DLD1 (cell line): Measurements from ENCODE around the gene RSPH1.

Source experiments
- in situ Hi-C: cut with HindIII; loops from 2 replicates; pipeline ENCODE4 v1.10.0; 2017; ENCODE audit warnings: low sequenced_read_pairs

RSPH1 gene

DNA sequence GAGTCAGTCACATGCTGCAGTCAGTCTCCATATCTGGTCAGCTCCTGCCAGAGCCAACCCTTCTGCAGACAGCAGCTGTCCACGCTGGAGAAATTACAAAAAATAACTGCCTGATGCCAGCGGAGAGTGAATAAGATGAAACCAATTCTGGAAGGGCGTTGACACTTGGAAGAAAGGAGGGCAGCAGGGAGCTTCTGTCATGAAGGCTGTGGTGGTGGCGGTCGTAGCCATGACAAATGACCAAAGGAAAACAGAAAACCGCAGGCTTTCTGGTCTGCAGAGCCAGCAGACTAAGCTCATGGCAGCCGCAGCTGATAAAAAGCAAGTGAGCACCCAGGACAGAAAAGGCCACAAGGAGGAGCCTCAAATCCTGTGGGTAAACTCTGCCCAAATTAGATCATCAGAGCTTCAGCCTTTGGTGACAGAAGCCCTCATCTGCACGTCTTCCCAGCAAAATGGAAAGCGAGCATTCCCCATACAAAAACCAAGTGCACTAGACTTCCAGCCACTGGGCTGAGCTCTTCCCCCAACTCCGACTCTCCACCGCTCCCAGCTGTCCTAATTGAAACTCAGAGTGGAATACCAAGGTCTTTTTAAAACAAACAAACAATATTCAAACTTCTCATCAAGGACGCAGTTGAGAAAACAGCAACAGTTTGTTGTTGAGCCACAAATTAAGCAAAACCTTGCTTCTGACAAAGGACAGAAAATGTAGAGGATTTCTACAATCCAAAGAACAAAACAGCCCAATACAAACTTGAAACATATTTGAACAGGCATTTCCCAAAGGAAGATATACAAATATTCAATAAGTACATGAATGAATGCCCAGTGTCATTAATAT is 28.7 kb downstream of the RSPH1 start:
- in situ Hi-C loops = no loop called here

DNA sequence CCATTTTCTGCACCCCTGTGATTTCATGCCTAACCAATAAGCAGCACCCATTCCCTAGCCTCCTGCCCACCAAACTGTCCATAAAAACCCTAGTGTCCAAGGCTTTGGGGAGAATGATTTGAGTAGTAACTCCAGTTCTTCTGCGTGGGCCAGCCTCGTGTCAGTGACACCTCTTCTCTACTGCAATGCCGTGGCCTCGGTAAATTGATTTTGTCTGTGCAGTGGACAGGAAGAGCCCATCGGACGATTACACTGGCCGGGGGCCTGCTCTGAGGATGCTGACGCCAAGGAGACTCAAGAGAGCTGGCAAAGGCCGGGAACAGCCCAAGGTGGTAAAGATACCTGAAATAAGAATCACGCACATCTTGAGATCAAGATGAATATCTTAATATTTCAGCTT is 29.3 kb downstream of the RSPH1 start:
- in situ Hi-C loops = no loop called here

DNA sequence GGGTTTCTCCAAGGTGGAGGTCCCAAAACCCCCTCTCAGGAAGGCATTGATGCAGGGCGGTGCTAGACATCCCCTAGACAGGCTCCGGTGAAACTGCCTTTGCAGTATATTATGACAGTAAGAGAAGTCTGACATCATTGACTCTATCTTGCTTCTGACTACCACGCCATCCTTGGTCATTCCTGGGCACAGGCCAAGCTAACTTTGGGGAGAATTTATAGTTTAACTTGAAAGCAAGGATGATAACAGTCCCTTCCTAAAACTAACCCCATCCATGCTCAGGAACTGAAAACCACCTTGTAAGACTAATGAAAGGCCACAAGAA is 30.3 kb downstream of the RSPH1 start:
- in situ Hi-C loops = no loop called here

DNA sequence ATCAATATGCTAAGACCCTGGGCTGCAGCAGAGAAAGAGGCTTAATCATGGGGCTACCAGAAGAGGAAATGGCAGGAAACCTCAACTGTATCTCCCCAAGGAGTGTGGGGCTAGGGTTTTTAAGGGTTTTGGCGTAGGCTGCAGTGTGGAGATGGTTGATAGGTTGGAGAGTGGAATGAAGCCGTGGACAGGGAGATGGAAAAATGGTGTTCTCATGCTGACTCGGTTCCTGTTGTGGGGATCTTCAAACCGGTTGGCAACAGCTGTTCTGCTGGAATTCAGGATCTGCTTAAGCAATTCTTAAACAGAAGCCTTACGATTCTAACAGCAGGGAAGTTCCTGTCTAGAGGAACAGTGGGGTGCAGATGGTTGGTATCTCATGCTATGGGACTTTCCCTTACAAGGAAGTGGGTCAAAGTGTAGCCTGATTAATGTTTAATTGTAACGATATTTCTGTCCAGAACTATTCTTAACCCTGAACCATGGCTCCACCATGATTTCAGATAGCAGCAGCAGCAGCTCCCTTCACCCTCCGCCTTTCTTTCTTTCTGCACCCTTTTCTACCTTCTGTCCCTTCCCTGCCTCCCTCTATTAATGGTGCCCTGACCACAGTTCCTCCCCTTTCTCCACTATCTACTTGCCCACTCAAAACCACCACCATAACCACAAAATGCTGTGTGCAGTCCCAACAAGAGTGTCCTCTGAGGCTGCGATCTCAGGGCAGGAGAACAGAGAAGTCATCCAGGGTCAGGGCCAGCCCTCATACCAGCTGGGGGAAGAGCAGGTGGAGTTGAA is 30.8 kb downstream of the RSPH1 start:
- in situ Hi-C loops = no loop called here

DNA sequence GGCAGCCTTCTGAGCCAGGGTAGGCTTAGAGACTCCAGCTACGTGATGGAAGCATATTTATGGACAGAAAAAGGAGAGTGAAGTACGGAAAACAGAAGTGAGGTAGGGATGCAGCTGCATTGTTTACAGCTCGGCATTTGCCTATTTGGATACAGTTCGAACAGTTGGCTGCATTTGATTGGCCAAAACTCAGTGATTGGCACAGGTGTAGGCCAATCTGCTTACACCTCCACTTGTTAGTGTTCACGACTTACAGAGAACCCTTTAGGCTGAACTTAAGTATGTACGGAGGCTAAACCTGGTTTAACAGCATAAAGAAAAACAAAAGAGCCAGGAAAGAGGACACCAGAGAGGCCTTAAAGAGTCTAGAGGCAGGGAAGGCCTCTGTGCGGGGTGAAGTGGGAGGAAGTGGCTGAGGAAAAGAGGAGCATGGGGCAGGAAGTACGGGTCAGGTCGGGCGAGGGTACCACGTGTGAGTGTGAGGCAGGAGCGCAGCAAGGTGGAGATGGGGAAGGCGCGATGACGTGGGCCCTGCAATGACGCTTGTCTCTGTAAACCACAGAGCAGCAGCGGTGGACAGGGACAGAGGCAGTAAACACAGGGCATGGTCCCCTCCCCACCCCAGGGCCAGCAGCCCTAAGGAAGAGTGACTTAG is 32.0 kb downstream of the RSPH1 start:
- in situ Hi-C loops = no loop called here

DNA sequence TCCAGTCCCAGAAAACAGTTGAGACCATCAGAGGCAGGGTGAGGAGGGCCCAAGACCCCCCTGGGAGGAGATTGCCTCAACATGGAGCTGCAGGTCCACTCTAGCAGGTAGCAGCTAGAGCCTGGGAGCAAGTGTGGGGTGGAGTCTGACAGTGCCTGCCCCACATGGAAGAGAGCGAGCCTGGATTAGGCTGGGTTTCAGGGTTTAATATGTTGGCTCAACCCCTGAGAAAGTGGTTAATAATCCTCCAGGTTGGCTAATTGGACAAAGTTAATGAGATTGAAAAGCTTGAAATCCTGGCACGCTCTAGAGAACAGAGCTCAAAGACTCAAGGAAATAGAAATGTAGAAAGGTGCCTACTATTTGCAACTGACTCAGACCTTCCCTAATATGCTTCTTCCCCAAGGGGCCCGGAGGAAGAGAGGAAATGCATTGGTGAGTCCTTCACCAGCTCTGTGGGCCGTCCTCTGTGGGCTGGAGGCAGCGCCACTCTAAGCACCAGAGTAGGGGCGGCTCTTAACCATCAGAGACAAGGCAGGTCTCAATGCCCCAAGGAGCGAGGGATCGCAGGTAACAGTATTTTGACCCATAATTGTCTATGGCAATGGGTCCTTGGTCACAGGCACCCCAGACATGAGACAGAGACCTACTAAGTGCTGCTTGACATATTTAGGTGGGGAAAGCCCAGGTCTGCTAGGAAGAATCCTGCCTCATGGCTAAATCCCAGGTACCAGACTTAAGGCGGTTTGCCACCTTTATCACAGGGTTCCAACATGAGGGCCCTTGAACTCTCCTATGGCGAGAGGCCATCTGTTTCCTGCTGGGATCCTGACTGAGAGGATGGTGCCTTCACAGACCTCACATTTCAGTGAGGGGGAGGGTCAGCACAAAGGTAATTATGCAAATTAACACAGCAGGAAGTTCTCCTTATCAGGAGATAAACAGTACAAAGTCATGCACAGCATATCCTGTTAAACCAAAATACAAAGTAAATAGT is 33.8 kb downstream of the RSPH1 start:
- in situ Hi-C loops = no loop called here

DNA sequence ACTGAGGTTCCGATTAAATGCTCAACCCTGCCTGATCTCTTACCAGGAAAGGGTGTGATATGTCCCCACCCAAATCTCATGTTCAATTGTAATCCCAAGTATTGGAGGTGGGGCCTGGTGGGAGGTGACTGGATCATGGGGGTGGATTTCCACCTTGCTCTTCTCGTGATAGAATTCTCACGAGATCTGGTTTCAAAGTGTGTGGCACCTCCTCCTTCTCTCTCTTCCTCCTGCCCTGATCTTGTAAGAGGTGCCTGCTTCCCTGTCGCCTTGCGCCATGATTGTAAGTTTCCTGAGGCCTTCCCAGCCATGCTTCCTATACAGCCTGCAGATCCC is 34.9 kb downstream of the RSPH1 start:
- in situ Hi-C loops = no loop called here

DNA sequence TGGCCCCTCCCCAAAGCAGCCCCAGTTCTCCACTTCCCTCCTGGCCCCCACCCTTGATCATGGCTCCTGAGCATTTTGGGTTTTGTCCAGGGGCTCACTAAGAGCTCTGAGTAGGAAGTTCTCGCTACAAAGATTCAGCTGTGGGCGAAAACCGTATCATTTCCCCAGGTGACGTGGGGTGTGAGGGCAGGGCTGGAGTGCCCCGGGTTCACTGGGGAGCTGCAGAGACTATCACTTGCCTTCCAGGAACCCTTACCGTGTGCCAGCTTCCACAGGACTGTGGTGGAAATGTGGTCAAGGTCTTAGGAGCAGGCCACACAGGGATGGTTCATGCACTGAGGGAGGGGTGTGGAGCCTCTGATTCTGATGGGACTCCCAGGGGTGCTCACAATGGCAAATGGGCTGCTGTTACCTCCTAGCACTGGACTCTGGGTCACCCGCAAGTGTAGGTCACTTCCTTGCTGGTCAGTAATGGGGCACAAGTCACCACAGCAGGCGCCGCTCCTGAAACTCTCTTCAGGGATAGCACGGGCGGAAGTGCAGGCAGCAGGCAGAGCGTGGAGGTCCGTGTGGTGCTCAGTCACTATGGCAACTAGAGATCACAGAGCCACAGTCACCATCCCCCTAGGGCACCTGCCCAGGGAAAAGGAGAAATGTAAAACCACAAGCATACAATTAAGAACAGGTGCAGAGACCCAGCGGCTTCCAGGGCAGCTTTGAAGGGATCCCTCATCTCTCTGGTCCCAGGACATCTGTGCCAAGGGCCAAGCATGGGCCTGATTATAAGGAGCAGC is 35.4 kb downstream of the RSPH1 start:
- in situ Hi-C loops = no loop called here

DNA sequence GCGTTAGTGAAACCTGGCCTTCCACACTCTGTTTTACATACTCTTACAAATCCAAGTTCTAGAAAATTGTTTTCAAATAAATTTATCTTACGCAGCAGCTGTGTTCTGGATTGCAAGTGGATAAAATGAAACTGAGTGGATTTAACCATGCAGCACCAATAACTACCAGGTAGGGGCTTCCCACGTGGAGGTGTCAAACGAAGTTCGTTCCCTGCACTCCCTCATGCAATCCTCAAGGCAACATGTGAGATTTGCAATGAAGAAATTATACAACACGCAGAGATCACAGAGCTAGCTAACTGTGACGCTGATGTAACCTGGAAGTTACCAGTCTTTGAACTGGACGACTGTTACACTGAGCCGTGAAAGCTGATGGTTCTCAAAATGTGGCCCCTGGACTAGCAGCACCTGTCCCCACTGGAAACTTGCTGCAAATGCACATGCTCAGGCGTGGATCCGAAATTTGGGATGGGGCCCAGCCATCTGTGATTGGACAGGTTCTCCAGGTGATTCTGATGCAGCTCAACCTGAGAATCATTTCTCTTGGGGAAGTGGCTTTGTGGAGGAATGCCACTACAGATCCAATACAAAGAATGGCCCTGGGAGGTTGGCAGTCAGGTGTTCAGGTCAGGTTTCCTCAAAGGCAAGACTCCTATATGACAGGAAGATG is 36.3 kb downstream of the RSPH1 start:
- in situ Hi-C loops = no loop called here

DNA sequence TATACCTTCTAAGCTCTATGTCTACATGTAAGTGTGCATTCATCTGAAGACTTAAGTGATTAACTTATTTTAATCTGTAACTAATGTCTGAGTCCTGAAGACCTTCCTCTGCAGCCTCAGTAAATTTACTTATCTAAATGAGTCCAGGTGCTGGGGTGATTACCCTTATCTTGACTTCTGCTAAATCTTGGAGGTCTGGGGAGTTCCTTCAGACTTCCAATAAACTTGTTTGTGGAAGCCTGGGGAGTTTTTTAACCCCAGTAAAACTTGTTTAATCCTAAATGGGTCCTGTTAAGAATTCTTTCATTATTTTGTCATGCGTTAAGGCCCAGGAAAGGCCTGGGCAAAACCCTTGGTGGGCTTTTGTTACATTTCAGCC is 37.0 kb downstream of the RSPH1 start:
- in situ Hi-C loops = no loop called here

DNA sequence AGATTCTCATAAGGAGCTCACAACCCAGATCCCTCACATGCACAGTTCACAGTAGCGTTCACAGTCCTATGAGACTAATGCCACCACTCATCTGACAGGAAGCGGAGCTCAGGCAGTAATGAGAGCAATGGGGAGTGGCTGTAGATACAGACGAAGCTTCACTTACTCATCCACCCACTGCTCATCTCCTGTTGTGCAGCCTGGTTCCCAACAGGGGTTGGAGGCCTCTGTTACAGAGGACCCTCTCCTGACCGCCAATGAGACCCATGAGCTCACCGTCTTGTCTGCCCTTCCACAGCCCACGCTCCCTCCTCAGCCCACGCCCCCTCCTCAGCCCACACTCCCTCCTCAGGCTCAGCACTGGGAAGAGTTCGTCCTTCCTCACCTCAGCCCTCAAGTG is 39.6 kb downstream of the RSPH1 start:
- in situ Hi-C loops = no loop called here

DNA sequence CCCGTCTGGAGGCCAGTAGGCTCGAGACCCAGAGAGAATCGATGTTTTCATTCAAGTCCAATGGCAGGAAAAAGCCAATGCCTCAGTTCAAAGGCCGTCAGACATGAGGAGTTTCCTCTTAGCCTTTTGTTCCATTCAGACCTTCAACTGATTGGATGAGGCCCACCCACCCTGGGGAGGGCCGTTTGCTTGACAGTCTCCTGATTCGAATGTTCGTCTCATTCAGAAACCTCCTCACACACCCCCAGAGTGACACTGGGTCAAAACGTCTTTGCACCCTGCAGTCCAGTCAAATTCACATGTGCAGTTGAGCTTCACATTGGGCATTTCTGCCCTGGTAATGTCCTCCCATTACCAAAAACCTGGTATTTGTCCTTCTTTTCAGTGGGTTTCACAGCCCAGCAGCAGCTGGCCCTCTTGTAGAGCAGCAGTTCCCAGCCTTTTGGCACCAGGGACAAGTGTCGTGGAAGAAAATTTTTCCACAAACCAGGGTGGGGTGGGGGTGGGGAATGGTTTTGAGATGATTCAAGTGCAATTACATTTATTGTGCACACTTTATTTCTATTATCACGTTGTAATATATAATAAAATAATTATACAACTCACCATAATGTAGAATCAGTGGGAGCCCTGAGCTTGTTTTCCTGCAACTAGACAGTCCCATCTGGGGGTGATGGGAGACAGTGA is 40.1 kb downstream of the RSPH1 start:
- in situ Hi-C loops = no loop called here

DNA sequence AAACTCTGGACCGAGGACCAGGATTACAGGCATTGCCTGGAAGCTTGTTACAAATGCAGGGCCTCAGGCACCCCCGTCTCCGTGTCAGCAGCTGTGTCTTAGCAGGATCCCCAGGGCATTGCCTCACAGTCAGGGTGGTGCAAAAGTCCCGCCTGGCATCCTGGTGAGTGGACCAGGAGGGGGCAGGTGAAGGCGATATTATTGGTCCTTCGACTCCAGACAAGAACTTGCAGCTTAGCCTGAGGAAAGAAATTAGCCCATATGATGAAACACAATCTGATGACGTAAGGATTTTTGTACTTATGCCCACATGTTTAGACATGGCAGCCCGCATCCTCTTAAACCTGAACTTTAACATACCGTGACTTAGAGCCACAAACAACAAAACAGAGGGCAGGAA is 40.8 kb downstream of the RSPH1 start:
- in situ Hi-C loops = no loop called here

DNA sequence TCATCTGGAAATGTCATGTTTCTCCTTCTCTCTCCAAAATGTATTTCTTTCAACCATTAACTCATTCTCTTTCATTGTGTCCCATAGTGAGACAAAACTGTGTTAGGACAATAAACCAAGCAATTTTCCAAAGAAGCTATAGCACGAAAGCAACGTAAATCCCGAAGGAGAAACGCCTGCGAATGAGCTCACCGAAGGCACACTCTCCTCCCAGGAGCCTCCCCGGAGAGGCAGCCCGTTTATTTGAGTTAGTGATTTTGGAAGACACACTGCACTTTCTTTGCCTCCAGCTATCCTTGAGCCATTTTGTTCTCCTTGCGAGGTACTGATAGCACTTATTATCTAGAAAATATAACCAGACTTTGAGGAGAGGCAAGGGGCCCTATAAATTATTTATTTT is 41.2 kb downstream of the RSPH1 start:
- in situ Hi-C loops = no loop called here

DNA sequence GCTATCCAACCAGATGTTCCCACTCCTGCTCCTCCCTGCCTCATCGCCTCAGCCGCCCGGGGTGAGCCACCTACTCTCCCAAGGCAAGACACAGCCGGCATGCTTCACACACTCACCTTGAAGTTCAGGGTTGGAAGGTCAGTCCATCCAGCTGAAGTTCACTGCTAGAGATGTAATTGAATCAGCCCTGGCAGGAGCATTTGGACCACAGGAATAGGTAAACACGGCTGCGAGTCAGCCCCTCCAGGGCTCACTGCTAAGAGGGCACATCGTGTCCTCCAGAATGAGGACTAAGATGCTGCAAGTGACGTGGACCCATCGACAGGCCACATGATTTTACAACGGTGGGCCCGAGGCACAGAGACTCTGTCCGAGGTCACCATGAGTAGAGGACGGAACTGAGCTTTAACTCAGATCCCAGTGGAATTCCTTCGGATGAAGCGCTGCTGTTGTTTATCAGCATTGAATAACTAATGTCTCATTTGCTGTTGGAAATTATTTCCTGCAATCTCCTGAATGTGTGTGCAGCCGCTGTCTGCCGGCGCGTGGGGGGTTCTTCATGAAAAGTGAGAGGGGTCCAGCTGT is 41.9 kb downstream of the RSPH1 start:
- in situ Hi-C loops = no loop called here

DNA sequence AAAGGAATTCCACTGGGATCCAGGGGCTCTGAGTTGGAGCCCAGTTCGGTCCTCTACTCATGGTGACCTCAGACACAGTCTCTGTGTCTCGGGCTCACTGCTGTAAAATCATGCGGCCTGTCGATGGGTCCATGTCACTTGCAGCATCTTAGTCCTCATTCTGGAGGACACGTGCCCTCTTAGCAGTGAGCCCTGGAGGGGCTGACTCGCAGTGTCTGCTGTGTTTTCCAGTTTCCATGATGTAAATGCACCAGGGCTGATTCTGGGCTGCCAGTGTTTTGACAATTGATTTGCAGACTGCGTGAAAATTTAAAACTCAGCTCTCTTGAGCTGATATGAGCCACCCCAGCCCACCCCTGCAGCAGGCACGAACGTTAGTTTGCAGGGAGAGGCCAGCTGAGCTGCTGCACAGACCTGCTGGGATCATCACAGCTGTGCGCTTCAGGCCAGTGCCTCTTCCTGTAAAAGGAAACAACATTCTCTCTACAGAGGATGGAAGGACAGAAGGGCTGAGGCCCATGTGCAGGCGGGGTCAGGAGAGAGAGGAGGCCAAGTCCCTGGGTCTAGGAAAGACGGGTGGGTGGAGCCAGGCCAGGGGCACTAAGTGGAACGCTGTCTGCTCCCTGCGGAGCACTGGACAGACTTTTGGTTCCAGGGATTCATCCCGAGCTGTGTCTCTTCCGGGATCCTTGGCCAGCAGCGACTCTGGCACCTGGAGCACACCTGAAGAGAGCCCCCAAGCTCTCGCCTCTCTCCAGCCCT is 42.6 kb downstream of the RSPH1 start:
- in situ Hi-C loops = no loop called here

DNA sequence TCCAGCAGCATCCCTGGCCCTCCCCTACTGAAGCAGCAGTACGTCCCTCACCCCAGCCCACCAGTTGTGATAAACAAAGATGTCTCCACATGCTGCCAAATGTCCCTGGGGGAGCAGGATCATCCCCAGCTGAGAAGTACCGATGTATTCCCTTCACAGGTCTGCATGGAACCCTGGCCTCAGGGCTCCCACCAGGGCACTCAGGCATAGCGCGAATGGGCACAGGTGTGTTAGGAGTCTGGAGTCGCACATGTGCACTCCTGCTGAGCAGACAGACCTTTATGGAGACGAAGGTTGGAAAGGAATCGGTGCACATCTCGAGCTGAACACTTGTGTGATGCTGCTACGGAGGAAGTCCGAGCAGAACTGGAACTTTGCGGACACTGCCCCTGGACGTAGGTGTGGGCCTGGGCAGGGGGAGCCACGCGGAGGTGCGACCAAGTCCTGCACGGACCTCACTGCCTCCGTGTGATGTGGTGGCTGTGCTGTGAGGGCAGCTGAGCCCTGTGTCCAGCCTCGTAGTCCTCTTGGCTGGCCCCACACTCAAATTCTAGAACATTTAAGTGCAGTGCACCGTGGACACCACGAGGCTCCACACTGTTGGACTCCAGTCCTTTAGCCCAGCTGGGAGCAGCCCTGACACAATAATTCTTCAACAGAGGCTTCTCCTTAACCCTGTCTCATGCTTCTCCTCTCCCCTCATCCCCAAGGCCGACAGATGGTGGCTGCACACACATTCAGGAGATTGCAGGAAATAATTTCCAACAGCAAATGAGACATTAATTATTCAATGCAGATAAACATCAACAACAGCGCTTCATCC is 43.4 kb downstream of the RSPH1 start:
- in situ Hi-C loops = no loop called here
